Measurements from ENCODE around the gene GCAT.

GCAT gene

GRCh38 chr22:37807410-37808293, at the start of gene GCAT:
Gene GCAT, plus strand, starts transcription at chr22:37807934. Its CDS starts 34 bp downstream, at chr22:37807968.
- peak; percentile 93 for DNase-seq

DNA sequence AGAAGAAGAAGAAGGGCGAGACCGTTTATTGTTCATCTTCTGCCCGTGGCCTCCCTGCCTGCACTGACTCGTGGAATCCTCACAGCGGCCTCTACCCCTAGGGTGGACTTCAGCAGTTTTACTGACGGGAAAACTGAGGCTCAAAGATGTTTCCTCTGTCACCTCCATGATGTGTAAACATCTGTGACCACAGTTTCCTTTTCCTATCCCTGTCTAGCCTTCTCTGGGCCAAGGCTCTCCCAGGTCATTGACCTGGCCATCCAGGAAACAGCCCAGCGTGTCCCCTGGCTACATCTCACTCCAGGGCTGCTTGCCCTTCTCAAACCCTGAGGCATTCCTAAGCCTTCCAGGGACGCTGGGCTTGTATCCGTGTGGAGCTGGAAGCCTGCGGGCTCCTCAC, 49.0 kb upstream of the GCAT start:
- DNase-seq, result no peak

DNA sequence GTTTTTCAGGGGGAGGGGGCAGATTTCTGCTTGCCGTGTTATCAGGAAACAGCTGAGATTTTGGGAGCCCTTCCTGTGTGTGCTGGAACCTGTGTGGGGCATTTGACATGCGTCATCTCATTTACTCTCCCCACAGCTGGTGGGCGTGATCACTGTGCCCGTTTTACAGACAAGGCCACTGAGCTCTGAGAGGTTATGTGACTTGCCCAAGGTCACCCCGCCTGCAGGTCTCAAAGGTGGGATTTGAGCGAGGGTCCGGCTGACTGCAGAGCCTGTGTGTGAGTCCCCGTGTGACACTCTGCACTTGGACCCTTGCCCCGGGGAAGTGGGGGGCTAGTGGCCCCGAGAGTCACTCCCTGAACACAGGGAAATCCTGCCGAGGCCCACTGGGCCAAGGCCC, 48.5 kb upstream of the GCAT start:
- DNase-seq, result no peak

GRCh38 chr22:37760152-37760551, 47.6 kb upstream of the GCAT start:
- peak; percentile 12 for DNase-seq

GRCh38 chr22:37762389-37762836, 45.3 kb upstream of the GCAT start:
- DNase-seq, result no peak

DNA sequence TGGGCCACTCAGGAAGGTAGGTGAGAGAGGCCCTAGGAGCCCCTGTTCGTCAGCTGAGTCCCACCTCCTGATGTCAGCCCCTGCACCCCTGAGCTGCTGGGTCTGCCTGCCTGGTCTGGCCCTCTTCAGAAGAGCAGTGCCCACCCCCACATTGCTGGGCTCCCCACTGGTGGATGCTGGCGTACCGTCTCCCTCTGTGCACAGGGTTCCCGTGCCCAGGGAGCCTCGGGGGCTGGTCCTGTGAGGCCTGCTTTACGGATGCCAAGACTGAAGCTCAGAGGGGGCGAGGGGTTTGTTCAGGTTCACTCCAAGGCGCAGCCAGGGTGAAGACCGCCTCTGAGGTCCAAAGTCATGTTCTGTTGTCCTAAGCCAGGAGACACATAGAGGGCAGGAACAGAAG, 44.7 kb upstream of the GCAT start:
- DNase-seq, result no peak

GRCh38 chr22:37763652-37764051, 44.1 kb upstream of the GCAT start:
- DNase-seq, result no peak

- DNase-seq, result no peak
These were observed 43.1 kb upstream of the GCAT start for GRCh38 chr22:37764622-37765021.

DNA sequence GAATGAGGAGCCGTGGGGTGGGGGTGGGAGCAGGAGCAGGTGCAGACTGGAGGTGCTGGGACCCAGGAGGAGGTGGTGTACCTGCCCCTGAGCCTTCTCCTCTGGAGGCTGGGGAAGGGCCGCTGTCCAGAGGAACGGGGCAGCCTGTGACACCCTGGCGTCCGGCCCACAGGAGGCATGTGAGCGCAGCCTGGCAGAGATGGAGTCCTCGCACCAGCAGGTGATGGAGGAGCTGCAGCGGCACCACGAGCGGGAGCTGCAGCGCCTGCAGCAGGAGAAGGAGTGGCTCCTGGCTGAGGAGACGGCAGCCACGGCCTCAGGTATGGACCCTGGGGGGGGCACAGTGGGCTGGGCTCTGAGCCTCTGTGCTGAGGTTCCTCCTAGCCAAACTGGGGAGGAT, 42.2 kb upstream of the GCAT start:
- no peak for DNase-seq

DNA sequence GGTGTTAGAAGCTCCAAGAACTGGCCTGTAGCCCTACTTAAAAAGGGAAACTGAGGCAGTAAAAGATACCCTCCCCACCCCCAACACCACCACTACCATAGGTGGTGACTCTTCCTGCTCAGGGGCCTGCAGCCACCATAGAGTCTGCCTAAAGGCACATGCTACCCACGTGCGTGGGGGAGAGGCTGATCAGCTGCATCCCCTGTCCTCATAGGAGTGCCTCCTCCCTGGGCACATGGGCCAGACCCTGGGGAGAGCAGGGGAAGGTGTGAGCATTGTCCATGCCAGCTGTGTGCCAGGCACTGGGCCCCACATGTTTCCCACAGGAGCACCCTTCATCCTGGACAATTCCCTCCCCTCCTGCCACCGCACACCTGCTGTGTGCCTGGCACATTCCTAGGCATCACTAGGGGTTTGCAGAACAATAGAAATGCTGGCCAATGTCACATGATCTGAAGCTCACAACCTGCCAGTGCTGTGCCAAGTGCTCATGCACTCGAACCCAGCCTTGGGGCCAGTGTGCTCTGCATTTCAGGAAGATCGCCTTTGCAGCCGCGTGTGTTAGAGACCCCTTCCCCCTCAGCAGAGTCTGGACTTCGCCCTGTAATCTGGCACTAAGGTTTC, 41.7 kb upstream of the GCAT start:
- no peak for DNase-seq

- no peak for DNase-seq
These were observed 39.5 kb upstream of the GCAT start for GRCh38 chr22:37768273-37768672.

DNA sequence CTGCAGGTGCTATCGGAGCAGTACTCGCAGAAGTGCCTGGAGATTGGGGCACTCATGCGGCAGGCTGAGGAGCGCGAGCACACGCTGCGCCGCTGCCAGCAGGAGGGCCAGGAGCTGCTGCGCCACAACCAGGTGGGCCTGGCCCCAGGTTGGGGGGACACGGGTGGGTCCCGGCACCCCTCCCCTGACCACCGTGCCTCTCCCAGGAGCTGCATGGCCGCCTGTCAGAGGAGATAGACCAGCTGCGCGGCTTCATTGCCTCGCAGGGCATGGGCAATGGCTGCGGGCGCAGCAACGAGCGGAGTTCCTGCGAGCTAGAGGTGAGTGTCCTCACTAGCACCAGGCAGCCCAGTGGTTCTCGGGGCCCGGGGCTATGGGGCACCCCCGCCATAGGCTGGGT, 38.7 kb upstream of the GCAT start:
- DNase-seq, result no peak

DNA sequence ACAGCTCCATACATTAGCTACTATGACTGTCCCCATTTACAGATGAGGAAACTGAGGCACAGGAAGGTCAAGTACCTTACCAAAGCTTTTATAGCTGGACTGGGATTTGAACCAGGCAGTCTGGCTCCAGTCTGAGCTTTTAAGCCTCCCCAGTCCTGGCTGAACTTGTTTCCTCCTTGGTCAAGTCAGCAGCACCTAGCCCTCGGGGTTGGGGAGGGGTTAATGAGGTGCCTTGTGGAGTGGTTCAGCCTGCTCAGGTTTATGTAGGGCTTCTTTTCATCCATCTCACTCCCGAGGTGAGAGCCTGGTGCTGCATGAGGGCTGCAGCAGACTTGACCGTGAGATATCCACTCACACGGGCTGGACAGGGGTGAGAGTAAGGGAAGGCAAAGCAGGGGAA, 36.7 kb upstream of the GCAT start:
- no peak for DNase-seq

- no peak for DNase-seq
These were observed 35.9 kb upstream of the GCAT start for GRCh38 chr22:37771702-37772427.

- DNase-seq, result no peak
These were observed 33.0 kb upstream of the GCAT start for GRCh38 chr22:37774728-37775127.

GRCh38 chr22:37775785-37776638, 31.7 kb upstream of the GCAT start:
- DNase-seq, result no peak

DNA sequence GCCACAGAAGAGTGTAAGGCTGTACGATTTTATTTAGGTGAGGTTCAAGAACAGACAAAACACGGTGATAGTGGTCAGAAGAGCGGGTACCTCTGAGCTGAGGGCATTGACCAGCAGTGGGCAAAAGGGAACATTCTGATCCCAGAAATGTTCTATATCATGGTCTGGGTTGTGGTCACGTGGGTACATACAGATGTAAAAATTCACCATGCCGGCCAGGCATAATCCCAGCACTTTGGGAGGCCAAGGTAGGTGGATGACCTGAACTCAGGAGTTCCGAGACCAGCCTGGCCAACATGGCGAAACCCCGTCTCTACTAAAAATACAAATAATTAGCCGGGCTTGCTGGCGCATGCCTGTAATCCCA, 31.1 kb upstream of the GCAT start:
- DNase-seq, result no peak

GRCh38 chr22:37777122-37777687, 30.5 kb upstream of the GCAT start:
- DNase-seq, result no peak

DNA sequence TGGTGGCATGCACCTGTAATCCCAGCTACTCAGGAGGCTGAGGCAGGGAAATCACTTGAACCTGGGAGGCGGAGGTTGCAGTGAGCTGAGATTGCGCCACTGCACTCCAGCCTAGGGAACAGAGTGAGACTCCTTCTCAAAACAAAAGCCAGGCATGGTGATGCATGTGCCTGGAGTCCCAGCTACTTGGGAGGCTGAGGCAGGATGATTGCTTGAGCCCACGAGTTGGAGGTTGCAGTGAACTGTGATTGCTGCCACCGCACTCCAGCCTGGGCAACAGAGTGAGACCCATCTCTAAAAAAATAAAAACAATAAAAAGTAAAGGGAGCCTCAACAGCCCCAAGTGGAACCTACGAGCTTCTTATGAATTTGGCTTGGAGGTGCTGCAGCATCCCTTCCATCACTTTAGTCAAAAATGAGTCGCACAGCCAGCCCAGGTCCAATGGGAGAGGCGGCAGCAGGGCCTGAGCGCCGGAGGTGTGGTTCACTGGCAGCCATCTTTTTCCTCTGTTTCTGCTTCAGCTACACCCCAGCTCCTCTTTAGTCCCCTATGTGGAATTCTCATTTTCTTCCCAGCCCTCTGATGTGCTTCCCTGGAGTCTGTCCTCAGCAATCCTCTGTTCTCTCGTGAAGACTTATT, 29.2 kb upstream of the GCAT start:
- no peak for DNase-seq

DNA sequence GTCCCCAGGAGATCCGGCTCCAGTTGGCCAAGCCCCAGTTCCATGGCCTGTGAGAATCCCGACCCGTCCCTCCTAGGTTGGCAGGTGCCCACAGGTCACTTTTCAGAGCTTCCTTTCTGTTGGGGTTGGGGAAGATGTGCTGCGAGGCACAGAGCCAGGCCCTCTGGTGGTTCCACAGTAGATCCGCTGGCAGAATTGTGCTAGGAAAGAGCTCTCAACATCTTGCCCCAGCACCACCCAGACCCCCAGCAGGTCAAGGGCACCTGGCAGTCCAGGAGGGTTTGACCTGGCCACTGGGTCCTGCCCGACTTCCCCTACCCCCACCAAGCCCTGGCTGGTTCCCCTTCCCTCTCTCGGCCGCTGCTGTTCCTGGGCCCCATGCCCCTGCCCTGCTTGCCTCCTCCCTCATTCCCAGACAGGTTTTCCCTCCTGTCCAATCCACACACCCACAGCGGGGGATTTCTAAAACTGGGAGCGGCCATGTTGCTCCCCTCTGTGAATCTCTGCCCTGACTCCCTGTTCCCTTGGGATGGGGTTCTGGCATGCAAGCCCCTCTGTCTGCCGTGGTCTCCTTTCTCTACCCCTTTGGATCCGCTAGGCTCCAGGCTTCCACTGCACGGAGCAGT, 26.2 kb upstream of the GCAT start:
- DNase-seq, result peak; percentile 3
